ENCODE data around the gene TTC22. TPM values are rescaled to one million over a fixed set of nuclear protein-coding genes. Genes with fewer than 3 reads are reported as not detected.

The TTC22 gene
- total RNA-seq, 4 donors from 2014 or later, result 2.1 TPM; not detected in 3

DNA sequence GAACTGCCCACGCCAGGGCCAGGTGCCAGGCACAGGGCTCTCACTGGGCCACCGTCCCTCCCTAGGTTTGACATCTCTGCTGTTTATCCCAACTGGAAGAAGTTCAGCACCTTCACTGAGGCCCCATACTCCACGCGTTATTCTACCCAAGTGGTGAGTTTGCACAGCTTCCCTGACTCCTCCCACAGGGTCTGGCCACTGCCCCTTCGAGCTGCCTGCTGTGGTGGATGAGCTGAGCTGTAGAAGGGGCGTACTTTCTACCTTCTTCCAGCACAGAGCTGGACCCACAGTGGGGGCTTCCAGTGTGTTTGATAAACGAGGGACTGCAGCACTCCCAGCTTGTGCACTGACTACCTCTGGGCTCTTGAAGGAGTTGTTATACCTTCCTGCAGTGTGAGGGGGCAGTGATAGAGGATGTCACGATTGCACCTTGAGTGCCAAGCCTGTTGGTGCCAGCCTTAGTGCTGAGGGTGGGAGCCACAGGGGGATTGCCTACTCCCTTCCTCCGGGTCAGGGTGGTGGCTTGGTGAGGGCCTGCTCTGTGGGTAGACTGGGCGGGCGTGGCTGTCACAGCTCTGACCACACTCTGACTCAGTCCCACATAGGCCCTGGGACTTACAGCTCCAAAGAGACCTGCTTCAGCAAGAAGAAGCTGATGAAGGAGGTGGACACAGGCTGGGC, 5.9 kb upstream of the TTC22 start:
- TF ChIP-seq, protein P1, sequence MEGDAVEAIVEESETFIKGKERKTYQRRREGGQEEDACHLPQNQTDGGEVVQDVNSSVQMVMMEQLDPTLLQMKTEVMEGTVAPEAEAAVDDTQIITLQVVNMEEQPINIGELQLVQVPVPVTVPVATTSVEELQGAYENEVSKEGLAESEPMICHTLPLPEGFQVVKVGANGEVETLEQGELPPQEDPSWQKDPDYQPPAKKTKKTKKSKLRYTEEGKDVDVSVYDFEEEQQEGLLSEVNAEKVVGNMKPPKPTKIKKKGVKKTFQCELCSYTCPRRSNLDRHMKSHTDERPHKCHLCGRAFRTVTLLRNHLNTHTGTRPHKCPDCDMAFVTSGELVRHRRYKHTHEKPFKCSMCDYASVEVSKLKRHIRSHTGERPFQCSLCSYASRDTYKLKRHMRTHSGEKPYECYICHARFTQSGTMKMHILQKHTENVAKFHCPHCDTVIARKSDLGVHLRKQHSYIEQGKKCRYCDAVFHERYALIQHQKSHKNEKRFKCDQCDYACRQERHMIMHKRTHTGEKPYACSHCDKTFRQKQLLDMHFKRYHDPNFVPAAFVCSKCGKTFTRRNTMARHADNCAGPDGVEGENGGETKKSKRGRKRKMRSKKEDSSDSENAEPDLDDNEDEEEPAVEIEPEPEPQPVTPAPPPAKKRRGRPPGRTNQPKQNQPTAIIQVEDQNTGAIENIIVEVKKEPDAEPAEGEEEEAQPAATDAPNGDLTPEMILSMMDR (IDR thresholded peaks at IDR 0.05; ENCODE audit: low read depth), result no peak

DNA sequence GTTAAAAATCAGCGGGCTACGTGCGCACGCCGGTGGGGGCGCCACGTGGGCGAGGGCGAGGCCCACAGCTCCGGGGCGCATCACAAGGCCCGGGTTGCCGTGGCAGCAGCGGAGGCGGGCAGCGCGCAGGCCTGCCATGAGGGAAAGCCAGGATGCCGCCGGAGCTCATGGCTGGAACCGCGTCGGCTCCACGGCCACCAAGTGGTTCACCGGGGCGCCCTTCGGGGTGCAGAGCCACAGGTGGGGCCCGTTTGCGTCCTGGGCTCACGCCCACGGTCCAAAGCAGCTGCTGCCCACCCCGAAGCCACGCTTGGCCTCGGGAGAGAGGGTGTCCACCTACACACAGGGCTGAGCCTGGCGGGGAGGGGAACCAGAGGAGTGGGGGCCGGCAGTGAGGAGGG, 4.9 kb upstream of the TTC22 start:
- TF ChIP-seq, protein P1 (IDR thresholded peaks at IDR 0.05; ENCODE audit: low read depth), result no peak

DNA sequence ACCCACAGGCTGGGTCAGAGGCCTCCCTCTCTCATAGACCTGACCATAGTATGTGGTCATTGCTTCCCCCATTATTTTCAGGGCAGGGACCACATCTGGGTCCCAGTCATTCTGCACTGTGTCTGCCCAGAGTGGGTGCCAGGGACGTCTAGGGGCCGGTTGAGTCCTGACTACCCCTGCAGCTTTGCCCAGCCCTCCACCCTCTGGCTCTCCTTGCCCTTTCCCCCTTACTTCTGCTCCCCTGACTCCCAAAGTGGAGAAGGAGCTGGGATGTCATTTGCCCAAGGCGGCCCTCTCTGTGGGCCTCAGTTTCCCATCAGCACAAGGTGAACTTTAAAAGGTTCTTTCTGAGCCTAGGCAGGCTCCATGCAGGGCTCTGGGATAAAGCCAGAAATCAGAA, 4.3 kb upstream of the TTC22 start:
- TF ChIP-seq, protein P1 (IDR thresholded peaks at IDR 0.05; ENCODE audit: low read depth), result no peak

DNA sequence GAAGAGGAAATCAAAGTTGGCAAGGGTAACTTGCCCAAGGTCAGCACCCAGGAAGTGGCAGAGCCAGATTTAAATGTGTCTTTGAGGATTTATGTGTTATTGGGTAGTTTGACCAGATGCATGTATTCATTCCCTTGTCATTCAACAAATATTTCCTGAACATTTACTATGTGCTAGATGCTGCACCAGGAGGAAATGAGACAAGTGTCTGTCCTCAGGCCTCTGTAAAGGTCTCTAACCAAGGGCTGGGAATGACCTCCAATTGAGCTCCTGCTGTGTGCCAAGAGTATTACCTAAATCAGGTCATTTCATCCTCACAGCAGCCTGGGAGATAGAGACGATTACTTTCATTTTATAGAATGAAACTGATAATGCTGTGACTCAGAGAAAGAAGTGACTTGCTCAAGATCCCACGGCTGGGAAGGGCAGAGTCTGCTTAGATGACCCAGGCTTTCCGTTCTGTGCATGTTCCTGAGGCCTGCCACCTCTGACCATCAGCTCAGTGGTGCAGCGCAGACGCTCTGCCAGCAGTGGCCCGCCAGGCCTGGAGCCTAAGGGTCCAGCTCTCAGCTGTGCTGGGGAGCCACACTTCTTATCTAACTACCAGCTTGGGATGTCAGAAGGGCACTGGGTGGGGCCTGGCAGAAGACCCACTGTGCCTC, 3.5 kb upstream of the TTC22 start:
- TF ChIP-seq, protein P1 (IDR thresholded peaks at IDR 0.05; ENCODE audit: low read depth), result no peak

DNA sequence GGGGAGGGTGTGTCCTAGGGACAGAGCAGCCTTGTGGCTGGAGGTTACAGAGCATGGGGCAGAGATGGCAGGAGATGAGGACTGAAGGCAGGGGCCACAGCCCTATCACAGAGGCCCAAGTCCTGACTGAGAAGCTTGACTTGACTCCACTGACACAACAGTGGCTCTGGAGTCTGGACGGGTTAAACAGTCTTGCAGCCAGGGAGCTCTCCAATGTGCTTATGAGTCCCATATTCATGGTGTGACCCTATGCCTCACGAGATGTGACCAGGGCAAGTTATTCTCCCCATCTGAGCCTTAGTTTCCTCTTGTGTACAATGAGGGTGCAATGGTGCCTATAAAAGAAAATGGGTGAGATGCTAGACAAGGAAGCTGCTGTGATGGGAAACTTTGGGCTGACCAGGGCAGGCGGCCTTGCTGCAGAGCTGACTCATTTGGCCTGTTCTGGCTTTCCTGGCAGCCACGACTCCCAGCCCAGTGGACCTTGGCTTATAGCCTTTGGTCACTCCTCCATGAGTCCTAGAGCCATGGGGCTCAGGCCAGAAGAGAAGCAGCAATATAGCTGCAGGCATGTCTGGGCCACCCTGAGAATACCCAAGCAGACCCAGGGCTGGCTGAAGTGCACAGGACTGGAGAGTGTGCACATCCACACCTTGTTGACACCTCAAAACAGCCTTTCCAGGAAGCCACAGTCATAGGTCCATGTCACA, 2.8 kb upstream of the TTC22 start:
- TF ChIP-seq, protein P1 (IDR thresholded peaks at IDR 0.05; ENCODE audit: low read depth), result no peak

DNA sequence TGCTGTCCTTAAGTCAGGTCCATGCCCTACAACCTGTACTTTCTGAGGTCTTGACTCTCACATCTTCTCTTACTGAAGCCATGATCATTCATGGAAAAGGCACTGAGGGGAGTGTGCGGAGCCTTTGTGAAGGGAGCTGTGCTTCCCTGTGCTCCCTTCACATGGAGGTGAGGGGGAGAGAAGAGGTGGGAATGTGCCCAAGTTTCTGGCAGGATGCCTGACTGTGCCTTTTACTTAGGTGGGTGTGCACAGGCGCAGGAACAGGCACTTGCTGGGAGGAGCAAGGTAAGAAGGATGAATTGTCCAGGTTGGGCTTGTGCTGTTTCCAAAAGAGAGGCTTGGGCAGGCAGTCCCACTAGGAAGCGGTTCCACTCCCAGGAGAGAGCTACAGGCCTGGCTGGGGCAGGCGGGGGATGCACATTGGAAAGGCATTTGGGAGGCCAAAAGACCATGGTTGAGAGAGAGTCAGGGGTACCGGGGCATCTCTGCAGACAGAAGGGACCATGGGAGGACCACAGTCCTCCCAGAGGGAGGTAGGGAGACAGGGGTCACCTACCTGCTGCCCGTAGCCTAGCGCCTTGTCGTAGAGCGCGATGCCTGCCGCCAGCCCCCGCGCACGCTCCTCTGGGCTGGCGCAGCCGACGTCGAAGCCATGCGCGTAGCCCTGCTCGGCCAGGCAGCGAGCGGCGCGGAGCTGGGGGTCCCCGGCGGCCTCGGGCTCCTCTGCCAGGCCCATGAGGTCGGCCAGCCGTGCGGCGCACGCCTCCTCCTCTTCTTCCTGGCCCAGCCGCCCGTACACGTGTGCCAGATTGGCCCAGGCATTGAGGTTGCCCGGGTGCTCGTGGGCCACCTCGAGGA, 853 bp downstream of the TTC22 start:
- TF ChIP-seq, protein P1 (IDR thresholded peaks at IDR 0.05; ENCODE audit: low read depth), result no peak

Data from subcutaneous adipose tissue (tissue), 4 donors.